ENCODE measurements around the gene ANKZF1. TPM values are rescaled to one million over a fixed set of nuclear protein-coding genes. Genes with fewer than 3 reads are reported as not detected.
A peak's percentile ranks its signal among the peaks of the same experiment; 100 is the strongest.
"Not testable (repeated sequence)": the region's sequence is repeated elsewhere in the genome, so short reads cannot be mapped to it uniquely, and the experiment has no call there.

The ANKZF1 gene
- total RNA-seq, 4 donors from 2014 or later, result 13.5 to 77.4 (median 22.7) TPM

DNA sequence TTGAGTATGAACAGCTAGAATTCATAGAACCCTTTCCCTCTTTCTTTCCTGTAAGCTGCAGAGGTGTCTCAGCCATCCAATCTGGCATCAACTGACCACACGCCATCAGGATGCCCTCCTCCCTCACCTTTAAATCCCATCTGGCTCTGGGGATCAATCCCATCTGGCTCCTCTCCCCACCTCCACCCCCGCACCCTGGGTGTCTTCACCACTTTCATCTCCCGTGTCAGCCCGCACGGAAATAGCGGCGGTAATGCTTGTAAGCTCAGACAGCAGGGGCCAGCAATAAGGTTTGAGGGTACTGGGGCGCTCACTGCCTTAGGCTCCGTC is 22.9 kb downstream of the ANKZF1 start:
- DNase-seq (ENCODE audit: low spot score) (no peak), ATAC-seq (ENCODE audit: low FRiP score) (no peak)
- TF ChIP-seq, protein P1, sequence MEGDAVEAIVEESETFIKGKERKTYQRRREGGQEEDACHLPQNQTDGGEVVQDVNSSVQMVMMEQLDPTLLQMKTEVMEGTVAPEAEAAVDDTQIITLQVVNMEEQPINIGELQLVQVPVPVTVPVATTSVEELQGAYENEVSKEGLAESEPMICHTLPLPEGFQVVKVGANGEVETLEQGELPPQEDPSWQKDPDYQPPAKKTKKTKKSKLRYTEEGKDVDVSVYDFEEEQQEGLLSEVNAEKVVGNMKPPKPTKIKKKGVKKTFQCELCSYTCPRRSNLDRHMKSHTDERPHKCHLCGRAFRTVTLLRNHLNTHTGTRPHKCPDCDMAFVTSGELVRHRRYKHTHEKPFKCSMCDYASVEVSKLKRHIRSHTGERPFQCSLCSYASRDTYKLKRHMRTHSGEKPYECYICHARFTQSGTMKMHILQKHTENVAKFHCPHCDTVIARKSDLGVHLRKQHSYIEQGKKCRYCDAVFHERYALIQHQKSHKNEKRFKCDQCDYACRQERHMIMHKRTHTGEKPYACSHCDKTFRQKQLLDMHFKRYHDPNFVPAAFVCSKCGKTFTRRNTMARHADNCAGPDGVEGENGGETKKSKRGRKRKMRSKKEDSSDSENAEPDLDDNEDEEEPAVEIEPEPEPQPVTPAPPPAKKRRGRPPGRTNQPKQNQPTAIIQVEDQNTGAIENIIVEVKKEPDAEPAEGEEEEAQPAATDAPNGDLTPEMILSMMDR (IDR thresholded peaks at IDR 0.05), result no peak

GRCh38 chr2:219252900-219253752 is 23.5 kb downstream of the ANKZF1 start, which contains the start of gene TUBA4B:
Gene TUBA4B, plus strand, starts transcription at chr2:219253243. Its CDS starts 165 bp downstream, at chr2:219253408.
- ATAC-seq (ENCODE audit: low FRiP score) (peak; percentile 57), DNase-seq (ENCODE audit: low spot score) (no peak)
- TF ChIP-seq, protein P1 (IDR thresholded peaks at IDR 0.05), result no peak

- DNase-seq (ENCODE audit: low spot score), result peak; percentile 59
- TF ChIP-seq, protein P1 (IDR thresholded peaks at IDR 0.05), result peak in 1 of 3 donors; percentile 7
- ATAC-seq (ENCODE audit: low FRiP score), result peak; percentile 76
Observed at GRCh38 chr2:219253753-219254589, 24.4 kb downstream of the ANKZF1 start, which contains the start of gene TUBA4A. Gene TUBA4A, minus strand, starts transcription at chr2:219253918. Its CDS starts 60 bp downstream, at chr2:219253858.

DNA sequence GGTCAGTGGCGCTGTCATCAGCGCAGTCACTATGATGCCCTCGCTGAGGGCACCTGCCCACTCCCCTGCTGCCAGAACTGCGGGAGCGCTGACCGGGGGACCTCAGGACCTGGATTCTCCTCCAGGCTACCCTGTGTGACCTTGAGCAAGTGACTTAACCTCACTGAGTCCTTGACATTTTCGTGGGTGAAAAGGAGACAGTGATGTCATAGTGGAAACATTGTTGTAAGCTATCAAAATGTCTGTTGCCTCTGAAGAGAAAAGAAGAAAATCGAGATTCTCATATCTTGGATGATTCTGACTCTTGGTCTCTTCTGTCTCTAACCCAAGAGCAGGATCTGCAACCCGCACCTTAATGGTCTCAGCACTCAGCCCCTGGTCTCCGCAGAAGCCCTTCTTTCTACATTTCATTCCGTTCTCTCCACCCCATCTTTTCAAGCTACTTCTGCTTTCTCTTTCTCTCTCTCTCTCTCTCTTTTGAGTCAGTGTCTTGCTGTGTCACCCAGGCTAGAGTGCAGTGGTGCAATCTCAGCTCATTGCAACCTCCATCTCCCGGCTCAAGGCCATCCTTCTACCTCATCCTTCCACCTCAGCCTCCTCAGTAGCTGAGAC is 25.1 kb downstream of the ANKZF1 start:
- DNase-seq (ENCODE audit: low spot score) (no peak), ATAC-seq (ENCODE audit: low FRiP score) (no peak)
- TF ChIP-seq, protein P1 (IDR thresholded peaks at IDR 0.05), result no peak

- ATAC-seq (ENCODE audit: low FRiP score); DNase-seq (ENCODE audit: low spot score): not testable (repeated sequence)
Observed at GRCh38 chr2:219258942-219259341, 29.3 kb downstream of the ANKZF1 start.

- no peak for DNase-seq (ENCODE audit: low spot score)
- TF ChIP-seq, protein P1 (IDR thresholded peaks at IDR 0.05), result no peak
- ATAC-seq (ENCODE audit: low FRiP score), result no peak
Observed at GRCh38 chr2:219261024-219261855, 31.6 kb downstream of the ANKZF1 start.
